ENCODE measurements around the gene PIGQ.

DNA sequence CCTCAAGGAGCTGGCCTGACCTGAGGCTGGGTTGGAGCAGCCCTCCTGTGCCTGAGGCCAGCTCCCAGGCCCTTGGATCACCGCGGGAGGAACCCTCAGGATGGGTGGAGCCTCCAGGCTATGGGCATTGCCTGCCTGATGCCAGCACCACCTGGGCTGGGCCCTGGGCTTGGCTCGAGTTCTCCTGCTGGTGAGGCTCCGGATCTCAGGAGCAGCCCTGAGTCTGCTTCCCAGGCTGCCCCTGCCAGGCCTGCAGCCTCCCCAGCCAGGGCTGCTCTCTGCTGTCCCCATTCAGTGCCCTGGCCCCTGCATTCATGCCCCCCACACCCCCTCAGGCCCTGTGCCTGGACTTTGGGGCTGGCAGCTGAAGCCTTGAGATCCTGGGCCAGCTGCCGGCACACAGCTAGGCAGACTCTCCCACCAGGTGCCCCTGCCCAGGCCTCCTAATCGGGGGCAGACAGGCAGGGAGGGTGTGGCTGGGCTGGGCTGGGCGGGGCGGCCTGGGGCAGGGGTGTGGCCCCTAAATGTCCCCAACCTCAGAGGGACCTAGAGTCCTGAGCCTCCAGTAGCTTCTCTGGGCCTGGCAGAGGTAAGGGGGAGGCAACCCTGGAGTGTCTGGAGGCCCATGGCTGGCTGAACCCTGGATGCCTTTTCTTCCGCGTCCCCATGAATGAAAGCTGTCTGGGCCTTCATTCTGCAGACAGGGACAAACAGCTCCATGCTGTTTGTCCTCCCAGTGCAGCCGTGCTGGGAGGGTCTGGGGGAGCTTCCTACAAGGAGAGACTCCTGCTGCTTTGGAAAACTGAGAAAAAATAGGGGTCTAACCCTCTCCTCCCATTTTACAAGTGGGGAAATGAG lies 1.1 kb upstream of the PIGQ start:
- no peak for TF ChIP-seq EP300 (IDR thresholded peaks at IDR 0.05)
- TF ChIP-seq, protein P1, sequence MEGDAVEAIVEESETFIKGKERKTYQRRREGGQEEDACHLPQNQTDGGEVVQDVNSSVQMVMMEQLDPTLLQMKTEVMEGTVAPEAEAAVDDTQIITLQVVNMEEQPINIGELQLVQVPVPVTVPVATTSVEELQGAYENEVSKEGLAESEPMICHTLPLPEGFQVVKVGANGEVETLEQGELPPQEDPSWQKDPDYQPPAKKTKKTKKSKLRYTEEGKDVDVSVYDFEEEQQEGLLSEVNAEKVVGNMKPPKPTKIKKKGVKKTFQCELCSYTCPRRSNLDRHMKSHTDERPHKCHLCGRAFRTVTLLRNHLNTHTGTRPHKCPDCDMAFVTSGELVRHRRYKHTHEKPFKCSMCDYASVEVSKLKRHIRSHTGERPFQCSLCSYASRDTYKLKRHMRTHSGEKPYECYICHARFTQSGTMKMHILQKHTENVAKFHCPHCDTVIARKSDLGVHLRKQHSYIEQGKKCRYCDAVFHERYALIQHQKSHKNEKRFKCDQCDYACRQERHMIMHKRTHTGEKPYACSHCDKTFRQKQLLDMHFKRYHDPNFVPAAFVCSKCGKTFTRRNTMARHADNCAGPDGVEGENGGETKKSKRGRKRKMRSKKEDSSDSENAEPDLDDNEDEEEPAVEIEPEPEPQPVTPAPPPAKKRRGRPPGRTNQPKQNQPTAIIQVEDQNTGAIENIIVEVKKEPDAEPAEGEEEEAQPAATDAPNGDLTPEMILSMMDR (IDR thresholded peaks at IDR 0.05), result no peak
- no peak for TF ChIP-seq POLR2A (IDR thresholded peaks at IDR 0.05)
- no peak for TF ChIP-seq POLR2AphosphoS5 (IDR thresholded peaks at IDR 0.05)
